H1 (cell line): ENCODE measurements around the gene PTPN3. TPM values are rescaled to one million over a fixed set of nuclear protein-coding genes. Genes with fewer than 3 reads are reported as not detected.

Experiments
- CHD1 ChIP-seq: IDR thresholded peaks from 2 replicates; pipeline ENCODE4 v1.6.1; 2012; ENCODE audit warnings: low read depth, low read length, improper control_type of control experiment
- CHD2 ChIP-seq: IDR thresholded peaks from 2 replicates; pipeline ENCODE4 v1.6.1; 2012; ENCODE audit warnings: low read length, improper control_type of control experiment
- CHD7 ChIP-seq: fragments of 300-600 bp; sonication (generic); IDR thresholded peaks from 2 replicates; pipeline ENCODE4 v1.7.1; 2012; ENCODE audit warnings: low read length, moderate library complexity, mild to moderate bottlenecking, inconsistent platforms; ENCODE audit not compliant: insufficient replicate concordance
- MAFK ChIP-seq: IDR thresholded peaks from 2 replicates; pipeline ENCODE4 v1.6.1; 2012; ENCODE audit warnings: low read depth, mild to moderate bottlenecking, improper control_type of control experiment, low read length
- RAD21 ChIP-seq, 2 experiments: IDR thresholded peaks in 1 of 2; conservative IDR thresholded peaks in 1 of 2; 2 replicates each; pipeline ENCODE4 v1.6.1; 2011; ENCODE audit warnings: low read depth in 2 of 2, low read length in 2 of 2, improper control_type of control experiment in 1 of 2, inconsistent platforms in 1 of 2, mild to moderate bottlenecking in 1 of 2, moderate library complexity in 1 of 2
- RXRA ChIP-seq: IDR thresholded peaks from 2 replicates; pipeline ENCODE4 v1.6.1; 2011; ENCODE audit warnings: low read depth, mild to moderate bottlenecking, low read length, moderate library complexity; ENCODE audit not compliant: insufficient read depth
- SIRT6 ChIP-seq: IDR thresholded peaks from one replicate; pipeline ENCODE4 v1.7.1; 2012; ENCODE audit warnings: low read length, inconsistent platforms
- SUZ12 ChIP-seq: fragments of 200-600 bp; sonication (generic); IDR thresholded peaks from 2 replicates; pipeline ENCODE4 v1.6.1; 2012; ENCODE audit warnings: mild to moderate bottlenecking, inconsistent platforms, low read length, moderate library complexity, mixed read lengths
- TCF12 ChIP-seq: IDR thresholded peaks from 2 replicates; pipeline ENCODE4 v1.6.1; 2011; ENCODE audit warnings: low read depth, mild to moderate bottlenecking, low read length
- polyA plus RNA-seq, 7 experiments: library from polyadenylated mRNA; depleted of rRNA in 3 of 7; stranded (reverse) in 5 of 7; unstranded in 2 of 7; fragments of >200 nt in 5 of 7; fragments of 200-250 nt in 2 of 7; gene quantifications; 1 replicate in 5 of 7; 2 replicates in 1 of 7; 4 replicates in 1 of 7; pipeline versions ENCODE4 v1.2.1 to v1.2.3, GENCODE V29; 2011 to 2013; ENCODE audit warnings: missing spikeins in 2 of 7, mixed read lengths in 2 of 7
- total RNA-seq: library from RNA; stranded (reverse); fragmentation: NEBNext Ultra II Directional; extraction: Animal tissue kit (Norgen Biotek cat#: 25700); gene quantifications from 2 replicates; pipeline ENCODE4 v1.2.1, GENCODE V29; 2021

Gene PTPN3
- total and polyA plus RNA-seq, 2 of the 8 experiments (the other 6 are each of a cell fraction or from before 2014, with no cell fraction given) = 2.9 to 3.7 TPM

DNA sequence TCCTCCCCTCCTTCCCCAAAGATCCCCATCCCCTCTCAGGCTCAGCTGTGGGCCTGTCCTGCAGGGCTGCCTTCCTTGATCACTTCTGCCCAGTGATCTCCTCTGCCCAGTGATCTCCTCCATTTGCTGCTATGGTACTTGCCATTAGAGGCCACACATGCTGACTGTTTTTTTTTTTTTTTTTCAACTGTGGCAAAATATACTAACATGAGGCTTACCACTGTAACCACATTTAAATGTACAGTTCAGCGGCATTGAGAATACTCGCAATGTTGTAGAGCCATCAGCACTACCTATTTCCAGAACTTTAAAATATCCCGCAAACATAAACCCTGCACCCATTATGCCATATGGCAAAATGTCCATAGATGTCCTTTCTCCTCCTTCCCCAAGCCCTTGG, 115.5 kb downstream of the PTPN3 start (continued):
- TF ChIP-seq CHD7 (no peak), SIRT6 (no peak), RAD21 (IDR thresholded peaks at IDR 0.05 in 1 of 2, conservative IDR thresholded peaks at IDR 0.05 in 1 of 2; ENCODE audit: low read depth in 2 of 2, low read length in 2 of 2) (no peak), MAFK (no peak), RXRA (no peak), CHD2 (no peak), CHD1 (no peak), SUZ12 (no peak), TCF12 (no peak)
